Gastrocnemius medialis (tissue), 4 donors: ENCODE results near the gene BMERB1.

Experiments
- CTCF ChIP-seq, 5 experiments: fragments of 450-650 bp in 3 of 5; fragments of 200-600 bp in 2 of 5; sonication (generic) in 2 of 5; IDR thresholded peaks in 4 of 5; conservative IDR thresholded peaks in 1 of 5; 1 replicate in 4 of 5; 2 replicates in 1 of 5; pipeline ENCODE4 v1.5.1; 2016 to 2019; ENCODE audit warnings: antibody characterized with exemption in 5 of 5, mild to moderate bottlenecking in 3 of 5, moderate library complexity in 3 of 5
- POLR2A ChIP-seq, 2 donors: fragments of 450-650 bp; IDR thresholded peaks; one replicate each; pipeline ENCODE4 v1.6.1; 2017; ENCODE audit warnings: antibody characterized with exemption in 2 of 2, mild to moderate bottlenecking in 2 of 2, moderate library complexity in 2 of 2

- no peak for TF ChIP-seq CTCF (IDR thresholded peaks at IDR 0.05 in 4 of 5, conservative IDR thresholded peaks at IDR 0.05 in 1 of 5)
- no peak for TF ChIP-seq POLR2A (IDR thresholded peaks at IDR 0.05)
These were observed 90.6 kb downstream of the BMERB1 start for GRCh38 chr16:15524966-15525365.
